GM12878 (cell line): Measurements from ENCODE around the gene LORICRIN. TPM values are rescaled to one million over a fixed set of nuclear protein-coding genes. Genes with fewer than 3 reads are reported as not detected.

Experiments
- ATAC-seq: fragments of 200-7000 bp; cut with Tn5 transposase; 3 replicates; pipeline ENCODE4 v1.9.1; 2020; ENCODE audit warnings: mild to moderate bottlenecking, moderate library complexity
- BruUV-seq: library from RNA; stranded (reverse); fragments of 400-500 nt; replicated peaks from 2 replicates; lab custom pipeline; 2021; lab: Mats Ljungman, UMichigan
- CTCF ChIA-PET: fragments of 300-600 bp; sonication (Branson Sonifier 250); formaldehyde crosslinking; extraction: SDS; loops from one replicate; lab custom pipeline; 2021; ENCODE audit warnings: inconsistent platforms; lab: Yijun Ruan, JAX
- POLR2A ChIA-PET: fragments of 350-600 bp; formaldehyde crosslinking; extraction: SDS; loops from one replicate; lab custom pipeline; 2021; ENCODE audit warnings: inconsistent platforms; lab: Charles Lee
- RAD21 ChIA-PET: fragments of 300-600 bp; sonication (Branson Sonifier 250); formaldehyde crosslinking; loops from one replicate; lab custom pipeline; 2023; ENCODE audit warnings: antibody characterized with exemption; ENCODE audit not compliant: unreplicated experiment; lab: Charles Lee
- SMC1A ChIA-PET: fragments of 300-600 bp; sonication (Branson Sonifier 250); formaldehyde crosslinking; loops from one replicate; lab custom pipeline; 2023; ENCODE audit not compliant: unreplicated experiment, uncharacterized antibody; lab: Charles Lee
- DNase-seq: peaks from one replicate; pipeline ENCODE4 v3.0.0-alpha.2; 2011; ENCODE audit warnings: low read depth, low spot score
- FAIRE-seq: peaks from 3 replicates; lab custom pipeline; 2011; peaks lifted over from hg19 to GRCh38; lab: Jason Lieb, UNC
- H2AFZ ChIP-seq: 2 replicates; pipeline ENCODE4 v1.6.0; 2011; ENCODE audit warnings: low read depth, low read length, control low read depth; ENCODE audit not compliant: control insufficient read depth
- H3K27ac ChIP-seq: 2 replicates; pipeline ENCODE4 v1.5.1; 2011; ENCODE audit warnings: control low read depth; ENCODE audit not compliant: control insufficient read depth, insufficient read depth
- H3K27me3 ChIP-seq, 2 experiments: replicated peaks in 1 of 2; 2 replicates each; pipeline versions ENCODE4 v1.6.0 to v1.6.1; 2011; ENCODE audit warnings: low read length in 1 of 2; ENCODE audit not compliant: control insufficient read depth in 2 of 2, insufficient read depth in 2 of 2
- H3K36me3 ChIP-seq, 2 experiments: 2 replicates each; pipeline ENCODE4 v1.5.1; 2011; ENCODE audit warnings: low read length in 1 of 2; ENCODE audit not compliant: control insufficient read depth in 2 of 2, insufficient read depth in 2 of 2
- H3K4me1 ChIP-seq: 2 replicates; pipeline ENCODE4 v1.6.1; 2011; ENCODE audit warnings: mild to moderate bottlenecking, low read length, moderate library complexity, mixed read lengths; ENCODE audit not compliant: control insufficient read depth, insufficient read depth
- H3K4me2 ChIP-seq: 2 replicates; pipeline ENCODE4 v1.6.0; 2011; ENCODE audit warnings: control low read depth; ENCODE audit not compliant: control insufficient read depth, insufficient read depth
- H3K4me3 ChIP-seq: fragments of 200-600 bp; sonication (generic); 2 replicates; pipeline ENCODE4 v1.5.1; 2016
- H3K79me2 ChIP-seq: 2 replicates; pipeline ENCODE4 v1.6.0; 2011; ENCODE audit warnings: low read length; ENCODE audit not compliant: control insufficient read depth, insufficient read depth
- H3K9ac ChIP-seq: 2 replicates; pipeline ENCODE4 v1.8.0; 2011; ENCODE audit warnings: low read length, control low read depth, mixed read lengths; ENCODE audit not compliant: control insufficient read depth, insufficient read depth
- H3K9me3 ChIP-seq: replicated peaks from 3 replicates; pipeline ENCODE4 v1.5.1; 2011; ENCODE audit warnings: mild to moderate bottlenecking, low read length; ENCODE audit not compliant: control insufficient read depth, insufficient read depth
- H4K20me1 ChIP-seq: 2 replicates; pipeline ENCODE4 v1.6.0; 2011; ENCODE audit not compliant: control insufficient read depth, insufficient read depth
- BCL11A ChIP-seq: IDR thresholded peaks from 2 replicates; pipeline ENCODE4 v1.6.1; 2011; ENCODE audit warnings: low read depth, low read length
- DPF2 ChIP-seq: fragments of 450-650 bp; IDR thresholded peaks from 2 replicates; pipeline ENCODE4 v1.6.1; 2017; ENCODE audit warnings: mild to moderate bottlenecking
- HDAC2 ChIP-seq: fragments of 200-600 bp; sonication (generic); IDR thresholded peaks from 2 replicates; pipeline ENCODE4 v1.6.1; 2017
- HDAC6 ChIP-seq: fragments of 200-600 bp; sonication (generic); IDR thresholded peaks from one replicate; pipeline ENCODE4 v1.8.0; 2017; ENCODE audit warnings: antibody characterized with exemption; ENCODE audit not compliant: unreplicated experiment
- IKZF1 ChIP-seq: fragments of 450-650 bp; conservative IDR thresholded peaks from 2 replicates; pipeline ENCODE4 v1.6.1; 2017; ENCODE audit warnings: antibody characterized with exemption, mild to moderate bottlenecking
- MTA2 ChIP-seq: fragments of 450-650 bp; IDR thresholded peaks from 2 replicates; pipeline ENCODE4 v1.6.1; 2016; ENCODE audit warnings: low read depth, mild to moderate bottlenecking, moderate library complexity
- RUNX3 ChIP-seq: IDR thresholded peaks from 2 replicates; pipeline ENCODE4 v1.6.1; 2012; ENCODE audit warnings: low read length, inconsistent platforms
- SMARCA5 ChIP-seq: fragments of 450-650 bp; IDR thresholded peaks from 2 replicates; pipeline ENCODE4 v1.6.1; 2017; ENCODE audit warnings: mild to moderate bottlenecking
- SPI1 ChIP-seq: IDR thresholded peaks from 2 replicates; pipeline ENCODE4 v1.6.1; 2011; ENCODE audit warnings: low read depth, mild to moderate bottlenecking, low read length, moderate library complexity, borderline replicate concordance; ENCODE audit not compliant: insufficient read depth
- SUZ12 ChIP-seq: fragments of 200-600 bp; sonication (generic); IDR thresholded peaks from one replicate; pipeline ENCODE4 v1.6.1; 2018; ENCODE audit warnings: antibody characterized with exemption, mild to moderate bottlenecking; ENCODE audit not compliant: unreplicated experiment
- WGBS: methylation state at CpG from one replicate; pipeline ENCODE4 v1.1.6; 2016; ENCODE audit warnings: low lambda C conversion rate; ENCODE audit not compliant: insufficient replicate concordance, insufficient coverage; ENCODE audit errors: missing lambda C conversion rate; 5-methylcytosine and 5-hydroxymethylcytosine counted together
- in situ Hi-C: fragments of 300-500 bp; cut with MboI; formaldehyde crosslinking; loops from 9 replicates; pipeline ENCODE4 v1.14.3; 2018; ENCODE audit warnings: mixed read lengths
- intact Hi-C: fragments of 100-400 bp; cut with micrococcal nuclease; formaldehyde crosslinking; loops from one replicate; pipeline ENCODE4 v1.14.2; 2022; ENCODE audit not compliant: unreplicated experiment
- polyA plus RNA-seq, 11 experiments: library from polyadenylated mRNA; depleted of rRNA in 4 of 11; unstranded in 6 of 11; stranded (reverse) in 5 of 11; fragments of >200 nt; fragmentation: Nextera tagmentation in 4 of 11; fragmentation: Illumina TruSeq in 1 of 11; extraction: Ambion mirVana in 4 of 11; extraction: Trizol in 1 of 11; gene quantifications; 1 replicate in 1 of 11; 2 replicates in 10 of 11; pipeline versions ENCODE4 v1.2.1 to v1.2.3, GENCODE V29; 2011 to 2016; ENCODE audit warnings: inconsistent platforms in 2 of 11, missing spikeins in 2 of 11, low read depth in 1 of 11
- total RNA-seq, 4 experiments: library from RNA; depleted of rRNA in 3 of 4; stranded (reverse); fragments of >200 nt in 3 of 4; fragmentation: Illumina TruSeq in 1 of 4; extraction: Trizol in 1 of 4; gene quantifications; 2 replicates each; pipeline versions ENCODE4 v1.2.1 to v1.2.3, GENCODE V29; 2013 to 2021

The LORICRIN gene
- total and polyA plus RNA-seq, 10 of the 15 experiments (the other 5 are each of a cell fraction or from before 2014, with no cell fraction given): 0.06 to 0.37 TPM; not detected in 8

DNA sequence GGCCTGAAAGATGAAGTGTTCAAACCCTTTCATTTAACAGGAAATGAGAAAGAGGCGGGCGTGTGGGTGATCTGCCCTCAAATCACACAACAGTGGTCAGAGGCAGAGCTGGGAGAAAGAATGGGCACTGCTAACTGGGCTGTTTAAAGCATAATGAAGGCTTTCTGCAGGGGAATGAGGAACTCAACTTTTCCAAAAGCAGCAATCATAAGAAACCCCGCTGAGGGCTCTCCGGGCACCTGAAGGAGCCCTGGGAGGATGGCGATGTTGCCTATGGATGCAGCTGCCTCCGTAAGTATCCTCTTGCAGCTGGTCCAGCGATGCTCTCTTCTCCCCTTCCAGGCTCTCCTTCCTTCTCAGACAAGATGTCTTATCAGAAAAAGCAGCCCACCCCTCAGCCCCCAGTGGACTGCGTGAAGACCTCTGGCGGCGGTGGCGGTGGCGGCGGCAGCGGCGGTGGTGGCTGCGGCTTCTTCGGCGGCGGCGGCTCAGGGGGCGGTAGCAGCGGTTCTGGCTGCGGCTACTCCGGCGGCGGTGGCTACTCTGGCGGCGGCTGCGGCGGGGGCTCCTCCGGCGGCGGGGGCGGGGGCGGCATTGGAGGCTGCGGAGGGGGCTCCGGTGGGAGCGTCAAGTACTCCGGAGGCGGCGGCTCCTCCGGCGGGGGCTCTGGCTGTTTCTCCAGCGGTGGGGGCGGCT is 1.2 kb downstream of the LORICRIN start:
- no peaks in the 10 kb centered on the region for H3K9me3 ChIP-seq
- H3K9ac ChIP-seq: no peak overlapping the region
- POLR2A ChIA-PET: interaction anchor here (1.2 to 1.7 kb wide), 2 partner anchors 20 to 26 kb away, joined by 3 read pairs; no protein-coding TSS in a partner anchor
- CTCF ChIA-PET: interaction anchor here (0.9 to 4.1 kb wide), 8 partner anchors 8 to 32 kb away, joined by 3 to 38 read pairs (median 4); no protein-coding TSS in a partner anchor
- no peaks in the 10 kb centered on the region for H3K79me2 ChIP-seq
- H3K27me3 ChIP-seq: 0 out of 4 replicates have a peak, but pooled peaks cover 0 to 4% of the 10 kb centered on the region in 2 experiments
- H3K36me3 ChIP-seq: no peaks in the 10 kb centered on the region
- TF ChIP-seq SPI1 (peak; percentile 66), SMARCA5 (no peak), DPF2 (no peak), HDAC2 (no peak), HDAC6 (no peak), SUZ12 (peak; percentile 13), MTA2 (peak; percentile 45), BCL11A (peak; percentile 37; the same call in 1 of the 2 replicates), RUNX3 (peak; percentile 55), IKZF1 (peak; percentile 9; the same call in 1 of the 2 replicates)
- WGBS: 20% methylated on average over 8 of the region's 45 CpGs
- H3K27ac ChIP-seq: no peak overlapping the region
- in situ Hi-C loops: no loop called here
- SMC1A ChIA-PET: interaction anchor here (0.8 to 2.5 kb wide), 5 partner anchors 13 to 32 kb away, joined by 3 to 24 read pairs (median 4); no protein-coding TSS in a partner anchor
- no peak for DNase-seq
- FAIRE-seq: peak; percentile 31
- intact Hi-C loops: loop anchor here (5.0 kb wide), 1 partner anchor 82 kb away; no protein-coding TSS in a partner anchor
- H2AFZ ChIP-seq: no peak overlapping the region
- H3K4me3 ChIP-seq: no peak overlapping the region
- peak; percentile 66 for ATAC-seq
- H3K4me2 ChIP-seq: peak overlapping the region; percentile 91; the same call in 1 of the 2 replicates
- no peaks in the 10 kb centered on the region for H4K20me1 ChIP-seq
- RAD21 ChIA-PET: interaction anchor here (4.2 kb wide), 1 partner anchor 27 kb away, joined by 31 read pairs; no protein-coding TSS in a partner anchor
- peaks cover 15% of the 10 kb centered on the region for H3K4me1 ChIP-seq
- BruUV-seq: no TSS peak
